ENCODE data around the gene B3GAT3. TPM values are rescaled to one million over a fixed set of nuclear protein-coding genes. Genes with fewer than 3 reads are reported as not detected.
A peak's percentile ranks its signal among the peaks of the same experiment; 100 is the strongest.

Gene B3GAT3
- total RNA-seq, 1 experiment from 2014 or later = 51.2 TPM

GRCh38 chr11:62667460-62667859 is 45.7 kb upstream of the B3GAT3 start:
- Histone ChIP-seq H2AFZ (ENCODE audit: low read depth, low read length, poor library complexity, severe bottlenecking) (no peak overlapping the region), H3K4me3 (replicated peaks in 1 of 2; ENCODE audit: low read depth in 1 of 2, low read length in 2 of 2) (no peak overlapping the region), H3K9me2 (ENCODE audit: insufficient read depth) (no peaks in the 10 kb centered on the region), H3K36me3 (ENCODE audit: control insufficient read depth in 1 of 2, insufficient read depth in 2 of 2, low read length in 2 of 2) (peaks cover 8 to 27% of the 10 kb centered on the region in 2 experiments; a peak in 3 of 4 replicates), H3K27ac (ENCODE audit: low read depth, low read length) (peak overlapping the region; percentile 96), H3K9me3 (ENCODE audit: control insufficient read depth in 1 of 2, insufficient read depth in 1 of 2, low read depth in 1 of 2, low read length in 2 of 2) (no peaks in the 10 kb centered on the region), H3K4me1 (ENCODE audit: control insufficient read depth in 1 of 2, insufficient read depth in 2 of 2, low read length in 2 of 2) (peaks cover 30 to 58% of the 10 kb centered on the region in 2 experiments; a peak in 3 of 4 replicates), H3K9ac (ENCODE audit: low read length) (peak overlapping the region; percentile 100), H3K4me2 (ENCODE audit: low read length) (peak overlapping the region; percentile 98; the same call in 1 of the 2 replicates), H4K20me1 (ENCODE audit: insufficient read depth) (no peaks in the 10 kb centered on the region), H3K79me2 (ENCODE audit: insufficient read depth, low read length) (peaks cover 79% of the 10 kb centered on the region), H3K27me3 (ENCODE audit: insufficient read depth, low read length) (no peaks in the 10 kb centered on the region)
- ChIA-PET POLR2A (interaction anchor here (0.8 to 8.9 kb wide), 11 partner anchors 13 to 273 kb away, joined by 3 to 195 read pairs (median 4); partner anchors contain the start of genes B3GAT3, EEF1G, GANAB and HNRNPUL2), CTCF (interaction anchor here (1.0 to 1.4 kb wide), 2 partner anchors 119 to 273 kb away, joined by 3 to 4 read pairs; partner anchors contain the start of gene TMEM179B), RAD21 (ENCODE audit: low non-redundant PET in 1 of 2, low total read pairs in 2 of 2, uncharacterized antibody in 2 of 2, unreplicated experiment in 2 of 2) (interaction anchor here in 1 of 2 experiments (0.6 kb wide), 1 partner anchor 68 kb away, joined by 6 read pairs; no protein-coding TSS in a partner anchor)
- no peak for ATAC-seq
- intact Hi-C loops (cut with micrococcal nuclease) = no loop called here
- TF ChIP-seq POLR2AphosphoS5 (IDR thresholded peaks at IDR 0.05; ENCODE audit: low read depth, low read length) (peak; percentile 35; the same call in 1 of the 2 replicates), MAX (IDR thresholded peaks at IDR 0.05) (no peak)
- no TSS peak for BruUV-seq (replicated peaks)
- no peak for DNase-seq (ENCODE audit: low read depth, low spot score)

GRCh38 chr11:62666259-62666926 is 44.6 kb upstream of the B3GAT3 start:
- H3K36me3 ChIP-seq (ENCODE audit: control insufficient read depth in 1 of 2, insufficient read depth in 2 of 2, low read length in 2 of 2) = peaks cover 11 to 32% of the 10 kb centered on the region in 2 experiments; a peak in 3 of 4 replicates
- peak; percentile 2; the same call in 1 of the 2 replicates for ATAC-seq
- ChIA-PET POLR2A (interaction anchor here (1.0 to 8.9 kb wide), 13 partner anchors 8 to 272 kb away, joined by 3 to 195 read pairs (median 6); partner anchors contain the start of genes B3GAT3, EEF1G, GANAB and INTS5), RAD21 (ENCODE audit: low non-redundant PET in 1 of 2, low total read pairs in 2 of 2, uncharacterized antibody in 2 of 2, unreplicated experiment in 2 of 2) (no interaction called here), CTCF (interaction anchor here (1.6 to 1.9 kb wide), 2 partner anchors 11 to 120 kb away, joined by 5 to 6 read pairs; no protein-coding TSS in a partner anchor)
- peaks cover 68% of the 10 kb centered on the region for H3K79me2 ChIP-seq (ENCODE audit: insufficient read depth, low read length)
- H2AFZ ChIP-seq (ENCODE audit: low read depth, low read length, poor library complexity, severe bottlenecking) = no peak overlapping the region
- H4K20me1 ChIP-seq (ENCODE audit: insufficient read depth) = no peaks in the 10 kb centered on the region
- no peaks in the 10 kb centered on the region for H3K27me3 ChIP-seq (ENCODE audit: insufficient read depth, low read length)
- H3K4me1 ChIP-seq (ENCODE audit: control insufficient read depth in 1 of 2, insufficient read depth in 2 of 2, low read length in 2 of 2) = peaks cover 30 to 54% of the 10 kb centered on the region in 2 experiments; a peak in 3 of 4 replicates
- no TSS peak for BruUV-seq (replicated peaks)
- no peaks in the 10 kb centered on the region for H3K9me3 ChIP-seq (ENCODE audit: control insufficient read depth in 1 of 2, insufficient read depth in 1 of 2, low read depth in 1 of 2, low read length in 2 of 2)
- H3K9me2 ChIP-seq (ENCODE audit: insufficient read depth) = no peaks in the 10 kb centered on the region
- TF ChIP-seq POLR2AphosphoS5 (IDR thresholded peaks at IDR 0.05; ENCODE audit: low read depth, low read length) = peak; percentile 42
- no peak for TF ChIP-seq SP1 (IDR thresholded peaks at IDR 0.05; ENCODE audit: low read depth)
- TF ChIP-seq POLR2A (IDR thresholded peaks at IDR 0.05; ENCODE audit: borderline replicate concordance, extremely low read depth, insufficient read depth, insufficient read length) = peak; percentile 19
- peak overlapping the region; percentile 100 for H3K9ac ChIP-seq (ENCODE audit: low read length)
- H3K4me2 ChIP-seq (ENCODE audit: low read length) = peak overlapping the region; percentile 98
- no peak for DNase-seq (ENCODE audit: low read depth, low spot score)
- H3K27ac ChIP-seq (ENCODE audit: low read depth, low read length) = peak overlapping the region; percentile 96
- peak overlapping the region; percentile 99 for H3K4me3 ChIP-seq (replicated peaks in 1 of 2; ENCODE audit: low read depth in 1 of 2, low read length in 2 of 2)
- intact Hi-C loops (cut with micrococcal nuclease) = no loop called here
